Spinal cord (tissue), 10 donors: ENCODE data around the gene TCTA. TPM values are rescaled to one million over a fixed set of nuclear protein-coding genes. Genes with fewer than 3 reads are reported as not detected.
"Not testable (repeated sequence)": the region's sequence is repeated elsewhere in the genome, so short reads cannot be mapped to it uniquely, and the experiment has no call there.

Source experiments
- DNase-seq, 6 donors: peaks; one replicate each; pipeline versions ENCODE4 v3.0.0 to v3.0.0-alpha.2; 2013 to 2015; ENCODE audit warnings: low spot score in 6 of 6, low read depth in 4 of 6
- H3K27ac ChIP-seq: one replicate; pipeline ENCODE4 v1.5.1; 2013; ENCODE audit warnings: low read depth, low read length, control low read depth
- H3K27me3 ChIP-seq: one replicate; pipeline ENCODE4 v1.6.1; 2013; ENCODE audit warnings: low read length; ENCODE audit not compliant: control insufficient read depth, insufficient read depth
- H3K36me3 ChIP-seq: one replicate; pipeline ENCODE4 v1.6.1; 2013; ENCODE audit warnings: low read length; ENCODE audit not compliant: control insufficient read depth, insufficient read depth
- H3K4me1 ChIP-seq: one replicate; pipeline ENCODE4 v1.6.1; 2013; ENCODE audit warnings: low read length; ENCODE audit not compliant: control insufficient read depth, insufficient read depth
- H3K4me3 ChIP-seq: one replicate; pipeline ENCODE4 v1.5.1; 2013; ENCODE audit warnings: low read depth, low read length, control low read depth
- H3K9me3 ChIP-seq: one replicate; pipeline ENCODE4 v1.6.1; 2013; ENCODE audit warnings: low read length; ENCODE audit not compliant: control insufficient read depth, insufficient read depth
- WGBS: methylation state at CpG from one replicate; pipeline ENCODE4 v1.1.5; 2013; ENCODE audit warnings: missing lambda C conversion rate; ENCODE audit not compliant: insufficient coverage; 5-methylcytosine and 5-hydroxymethylcytosine counted together
- polyA plus RNA-seq, 2 donors: library from polyadenylated mRNA; unstranded; fragments of 120-200 nt; gene quantifications; one replicate each; pipeline ENCODE4 v1.2.1, GENCODE V29; 2013; ENCODE audit not compliant: insufficient read length in 2 of 2
- total RNA-seq, 2 donors: library from RNA; depleted of rRNA in 1 of 2; stranded (reverse); fragments of 120-200 nt in 1 of 2; fragments of >200 nt in 1 of 2; gene quantifications; one replicate each; pipeline versions ENCODE4 v1.2.3 to v1.2.4, GENCODE V29; 2013 to 2014
- donor health status: healthy.

TCTA gene
- total and polyA plus RNA-seq, 4 donors: 22.5 to 38.0 (median 31.5) TPM

DNA sequence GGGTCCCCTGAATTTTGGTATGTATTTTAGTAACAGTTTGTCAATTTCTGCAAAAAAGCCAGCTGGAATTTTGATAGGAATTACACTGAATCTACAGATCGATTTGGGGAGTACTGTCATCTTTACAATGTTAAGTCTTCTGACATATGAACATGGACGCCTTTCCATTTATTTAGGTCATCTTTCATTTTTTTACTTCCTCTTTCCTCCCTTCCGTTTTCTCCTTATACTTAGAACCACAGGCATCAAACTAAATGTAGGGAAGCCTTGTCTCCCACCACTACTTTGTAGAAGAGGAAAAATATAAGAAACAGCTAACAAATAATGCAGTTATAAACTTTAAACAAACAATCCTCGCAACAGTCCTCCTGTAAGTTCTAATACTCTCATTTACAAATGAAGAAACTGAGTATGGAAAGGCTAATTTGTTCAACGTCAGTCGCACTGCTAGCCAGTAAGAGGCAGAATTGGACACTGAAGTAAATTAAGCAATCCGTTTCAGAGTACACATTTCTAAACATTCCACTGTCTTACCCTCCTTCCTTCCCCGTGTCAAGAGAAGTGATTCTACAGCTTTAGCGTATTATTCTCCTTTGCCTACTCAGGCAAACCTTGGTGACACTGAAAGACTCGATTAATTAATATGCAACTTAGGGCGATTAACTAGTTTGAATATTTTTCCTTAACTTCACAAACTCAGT, 26.0 kb upstream of the TCTA start:
- no peak overlapping the region for H3K4me3 ChIP-seq
- no peaks in the 10 kb centered on the region for H3K9me3 ChIP-seq
- no peaks in the 10 kb centered on the region for H3K27me3 ChIP-seq
- DNase-seq: no peak
- 94% methylated on average over 3 of the region's 11 CpGs for WGBS
- H3K27ac ChIP-seq: no peak overlapping the region
- no peaks in the 10 kb centered on the region for H3K4me1 ChIP-seq
- H3K36me3 ChIP-seq: peaks cover 4% of the 10 kb centered on the region

DNA sequence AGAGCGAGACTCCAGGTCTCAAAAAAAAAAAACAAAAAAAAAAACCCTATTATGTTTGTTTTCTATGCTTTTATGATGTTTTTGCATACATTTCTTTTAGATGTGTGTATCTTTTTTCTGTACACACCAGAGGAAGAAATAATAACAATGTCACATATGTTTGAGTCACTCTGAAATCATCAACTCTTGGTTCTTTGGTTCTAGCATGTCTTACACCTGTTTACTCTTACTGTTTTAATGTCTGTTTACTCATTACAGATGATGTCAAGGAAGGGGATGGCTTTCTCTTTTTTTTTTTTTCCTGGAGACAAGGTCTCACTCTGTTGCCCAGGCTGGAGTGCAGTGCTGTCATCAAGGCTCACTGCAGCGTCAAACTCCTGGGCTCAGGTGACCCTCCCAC, 24.5 kb upstream of the TCTA start:
- H3K36me3 ChIP-seq: peaks cover 4% of the 10 kb centered on the region
- H3K9me3 ChIP-seq: no peaks in the 10 kb centered on the region
- H3K4me3 ChIP-seq: no peak overlapping the region
- no peaks in the 10 kb centered on the region for H3K4me1 ChIP-seq
- WGBS: 100% methylated on average over 1 of the region's 2 CpGs
- H3K27ac ChIP-seq: no peak overlapping the region
- no peak for DNase-seq
- no peaks in the 10 kb centered on the region for H3K27me3 ChIP-seq

DNA sequence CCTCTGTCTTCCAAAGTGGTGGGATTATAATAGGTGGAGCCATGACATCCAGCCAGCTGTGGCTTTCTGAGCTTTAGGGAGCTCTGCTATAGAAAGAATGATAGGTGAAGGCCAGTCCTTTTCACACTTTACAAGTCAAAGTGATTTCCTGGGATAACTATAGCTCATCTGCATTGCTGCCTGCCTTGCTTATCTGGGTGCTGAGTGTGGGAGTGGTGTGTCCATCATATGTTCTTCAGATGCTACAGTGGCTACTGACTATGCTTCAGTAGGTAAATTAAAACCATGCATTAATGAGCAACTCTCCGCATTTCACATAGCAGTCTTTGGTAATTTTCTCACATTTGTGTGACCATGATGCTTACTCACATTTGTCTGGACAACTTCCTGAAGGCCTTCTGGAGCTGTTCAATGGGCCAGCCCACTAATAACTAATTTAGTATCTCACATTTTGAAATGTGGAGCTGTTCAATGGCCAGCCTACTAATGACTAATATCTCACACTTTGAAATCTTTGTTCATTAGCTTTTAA, 23.9 kb upstream of the TCTA start:
- no peak for DNase-seq
- Histone ChIP-seq H3K36me3 (peaks cover 4% of the 10 kb centered on the region), H3K4me3 (no peak overlapping the region), H3K27me3 (no peaks in the 10 kb centered on the region), H3K4me1 (no peaks in the 10 kb centered on the region), H3K9me3 (no peaks in the 10 kb centered on the region), H3K27ac (no peak overlapping the region)
- WGBS: no CpG with 5 or more reads among the region's 1 CpG

- H3K27me3 ChIP-seq: no peaks in the 10 kb centered on the region
- peaks cover 4% of the 10 kb centered on the region for H3K36me3 ChIP-seq
- H3K27ac ChIP-seq: no peak overlapping the region
- H3K9me3 ChIP-seq: no peaks in the 10 kb centered on the region
- DNase-seq: no peak
- 94% methylated on average over 6 of the region's 6 CpGs for WGBS
- no peak overlapping the region for H3K4me3 ChIP-seq
- H3K4me1 ChIP-seq: no peaks in the 10 kb centered on the region
Observed at GRCh38 chr3:49389297-49389696, 22.9 kb upstream of the TCTA start.

- no CpG with 5 or more reads among the region's 10 CpGs for WGBS
- not testable (repeated sequence) for H3K4me1 ChIP-seq
Observed at GRCh38 chr3:49391310-49391709, 20.9 kb upstream of the TCTA start.

DNA sequence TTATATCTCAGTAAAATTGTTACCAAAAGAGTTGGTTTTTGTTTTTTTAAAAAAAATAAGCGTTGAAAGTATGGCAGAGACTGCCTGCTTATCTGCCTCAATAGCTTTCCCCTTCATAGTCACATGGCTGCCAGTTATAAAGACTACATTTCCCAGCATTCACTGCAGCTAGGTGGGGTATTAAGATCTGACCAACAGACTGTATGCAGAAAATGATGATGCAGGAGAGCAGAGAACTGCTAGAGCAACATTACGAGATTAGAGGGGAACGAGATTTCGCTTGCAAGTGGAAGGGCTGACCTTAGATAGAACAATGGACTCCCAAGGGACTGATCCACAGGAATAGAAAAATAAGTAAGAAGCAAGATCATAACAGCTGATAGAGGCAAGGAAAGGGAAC, 14.8 kb upstream of the TCTA start:
- Histone ChIP-seq H3K9me3 (no peaks in the 10 kb centered on the region), H3K27ac (no peak overlapping the region), H3K36me3 (peaks cover 11% of the 10 kb centered on the region), H3K4me3 (no peak overlapping the region), H3K27me3 (no peaks in the 10 kb centered on the region), H3K4me1 (peaks cover 3% of the 10 kb centered on the region)
- 33% methylated on average over 3 of the region's 4 CpGs for WGBS
- DNase-seq: peak in 4 of 6 donors; percentile 38 to 91 (median 54)

More at GRCh38 chr3:49391310-49391709, 20.9 kb upstream of the TCTA start:
- not testable (repeated sequence) for H3K9me3 ChIP-seq, DNase-seq, H3K27ac ChIP-seq, H3K4me3 ChIP-seq, H3K27me3 ChIP-seq, H3K36me3 ChIP-seq

- Histone ChIP-seq H3K4me3 (no peak overlapping the region), H3K9me3 (no peaks in the 10 kb centered on the region), H3K27me3 (no peaks in the 10 kb centered on the region), H3K4me1 (peaks cover 3% of the 10 kb centered on the region), H3K36me3 (peaks cover 11% of the 10 kb centered on the region), H3K27ac (no peak overlapping the region)
- no peak for DNase-seq
- WGBS: 100% methylated on average over 1 of the region's 3 CpGs
Observed at GRCh38 chr3:49399461-49399860, 12.8 kb upstream of the TCTA start.

- Histone ChIP-seq H3K36me3 (peaks cover 3% of the 10 kb centered on the region), H3K27me3 (no peaks in the 10 kb centered on the region), H3K27ac (no peak overlapping the region), H3K4me1 (peaks cover 3% of the 10 kb centered on the region), H3K4me3 (no peak overlapping the region), H3K9me3 (no peaks in the 10 kb centered on the region)
- no peak for DNase-seq
- WGBS: 78% methylated on average over 1 of the region's 2 CpGs
Observed at GRCh38 chr3:49401766-49402165, 10.5 kb upstream of the TCTA start.

DNA sequence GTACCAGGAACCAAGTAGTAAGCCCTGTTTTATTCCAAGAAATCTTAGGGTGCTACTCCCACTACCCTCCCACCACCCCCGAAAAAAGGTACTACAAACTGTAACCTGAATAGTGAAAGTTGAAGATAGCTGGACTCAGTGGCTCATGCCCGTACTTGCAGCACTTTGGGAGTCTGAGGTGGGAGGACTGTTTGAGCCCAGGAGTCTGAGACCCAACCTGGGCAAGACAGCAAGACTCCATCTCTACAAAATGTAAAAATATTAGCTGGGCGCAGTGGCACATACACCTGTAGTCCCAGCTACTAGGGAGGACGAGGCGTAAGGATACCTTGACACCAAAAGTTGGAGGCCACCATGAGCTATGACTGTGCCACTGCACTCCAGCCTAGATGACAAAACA, 8.3 kb upstream of the TCTA start:
- 100% methylated on average over 4 of the region's 5 CpGs for WGBS
- Histone ChIP-seq H3K36me3 (peaks cover 2% of the 10 kb centered on the region), H3K4me1 (peaks cover 3% of the 10 kb centered on the region), H3K27ac (no peak overlapping the region), H3K27me3 (no peaks in the 10 kb centered on the region), H3K4me3 (no peak overlapping the region), H3K9me3 (no peaks in the 10 kb centered on the region)
- DNase-seq: no peak

GRCh38 chr3:49405570-49405969, 6.7 kb upstream of the TCTA start:
- no CpG with 5 or more reads among the region's 9 CpGs for WGBS
- not testable (repeated sequence) for DNase-seq, H3K27me3 ChIP-seq, H3K4me3 ChIP-seq, H3K9me3 ChIP-seq, H3K36me3 ChIP-seq, H3K4me1 ChIP-seq
- peak overlapping the region; percentile 7 for H3K27ac ChIP-seq
